HEK293 (cell line): ENCODE results near the gene NUAK1.

Experiments
- CTCF ChIA-PET: fragments of 350-600 bp; formaldehyde crosslinking; extraction: SDS; loops from one replicate; lab custom pipeline; 2021; ENCODE audit warnings: antibody characterized with exemption; lab: Yijun Ruan, JAX
- POLR2A ChIA-PET: fragments of 300-600 bp; formaldehyde crosslinking; extraction: SDS; loops from one replicate; lab custom pipeline; 2020; ENCODE audit warnings: antibody characterized with exemption, inconsistent platforms; lab: Yijun Ruan, JAX
- H3K27ac ChIP-seq: fragments of 200-500 bp; sonication (Bioruptor generic); 2 replicates; pipeline ENCODE4 v1.5.1; 2014; ENCODE audit warnings: low read depth, low read length, control low read depth, inconsistent platforms; ENCODE audit errors: extremely low read depth
- H3K36me3 ChIP-seq, 2 experiments: fragments of 200-500 bp in 1 of 2; sonication (Bioruptor generic) in 1 of 2; 1 replicate in 1 of 2; 2 replicates in 1 of 2; pipeline ENCODE4 v1.5.1; 2014 to 2017; ENCODE audit warnings: inconsistent platforms in 2 of 2, low read length in 2 of 2; ENCODE audit not compliant: control insufficient read depth in 2 of 2, insufficient read depth in 1 of 2
- H3K4me1 ChIP-seq: fragments of 200-500 bp; sonication (Bioruptor generic); 2 replicates; pipeline ENCODE4 v1.5.1; 2014; ENCODE audit warnings: mild to moderate bottlenecking, low read length, inconsistent platforms; ENCODE audit not compliant: control insufficient read depth, insufficient read depth
- H3K4me3 ChIP-seq: 2 replicates; pipeline ENCODE4 v1.5.1; 2011; ENCODE audit warnings: low read depth, mild to moderate bottlenecking, control low read depth, low read length, moderate library complexity
- H3K9me3 ChIP-seq: fragments of 200-500 bp; sonication (Bioruptor generic); 2 replicates; pipeline ENCODE4 v1.5.1; 2014; ENCODE audit warnings: low read depth, low read length, inconsistent platforms; ENCODE audit not compliant: control insufficient read depth, insufficient read depth
- KLF1 ChIP-seq: fragments of 450-650 bp; formaldehyde crosslinking; IDR thresholded peaks from 2 replicates; pipeline ENCODE4 v1.5.1; 2016; ENCODE audit warnings: missing biosample characterization, missing genetic modification characterization
- PRDM10 ChIP-seq: fragments of 450-650 bp; formaldehyde crosslinking; IDR thresholded peaks from 2 replicates; pipeline ENCODE4 v1.5.1; 2016; ENCODE audit warnings: missing biosample characterization, missing genetic modification characterization
- PRDM6 ChIP-seq: fragments of 450-650 bp; formaldehyde crosslinking; IDR thresholded peaks from 2 replicates; pipeline ENCODE4 v1.5.1; 2017; ENCODE audit warnings: missing biosample characterization, missing genetic modification characterization
- REST ChIP-seq: fragments of 450-650 bp; formaldehyde crosslinking; IDR thresholded peaks from 2 replicates; pipeline ENCODE4 v1.5.1; 2016; ENCODE audit warnings: missing biosample characterization, missing genetic modification characterization
- ZBTB11 ChIP-seq: fragments of 450-650 bp; formaldehyde crosslinking; conservative IDR thresholded peaks from 2 replicates; pipeline ENCODE4 v1.5.1; 2016; ENCODE audit warnings: low read depth, missing biosample characterization, missing genetic modification characterization
- ZBTB20 ChIP-seq: fragments of 450-650 bp; formaldehyde crosslinking; IDR thresholded peaks from 2 replicates; pipeline ENCODE4 v1.5.1; 2016; ENCODE audit warnings: missing biosample characterization, missing genetic modification characterization
- ZNF140 ChIP-seq: fragments of 450-650 bp; formaldehyde crosslinking; IDR thresholded peaks from 2 replicates; pipeline ENCODE4 v1.5.1; 2016; ENCODE audit warnings: missing biosample characterization, missing genetic modification characterization
- ZNF184 ChIP-seq: fragments of 450-650 bp; IDR thresholded peaks from 2 replicates; pipeline ENCODE4 v1.5.1; 2018; ENCODE audit warnings: missing biosample characterization, mild to moderate bottlenecking, missing genetic modification characterization
- ZNF335 ChIP-seq: fragments of 450-650 bp; formaldehyde crosslinking; conservative IDR thresholded peaks from 2 replicates; pipeline ENCODE4 v1.5.1; 2016; ENCODE audit warnings: missing biosample characterization, missing genetic modification characterization
- ZNF416 ChIP-seq: fragments of 450-650 bp; formaldehyde crosslinking; IDR thresholded peaks from 2 replicates; pipeline ENCODE4 v1.5.1; 2016; ENCODE audit warnings: missing biosample characterization, missing genetic modification characterization
- ZNF473 ChIP-seq: fragments of 450-650 bp; formaldehyde crosslinking; IDR thresholded peaks from 2 replicates; pipeline ENCODE4 v1.5.1; 2017; ENCODE audit warnings: missing biosample characterization, missing genetic modification characterization
- ZNF510 ChIP-seq: fragments of 450-650 bp; formaldehyde crosslinking; IDR thresholded peaks from 2 replicates; pipeline ENCODE4 v1.5.1; 2018; ENCODE audit warnings: mild to moderate bottlenecking, missing genetic modification characterization, missing biosample characterization; ENCODE audit not compliant: insufficient replicate concordance
- ZNF645 ChIP-seq: fragments of 450-650 bp; formaldehyde crosslinking; IDR thresholded peaks from 2 replicates; pipeline ENCODE4; 2016; ENCODE audit warnings: missing biosample characterization, missing genetic modification characterization

The NUAK1 gene

GRCh38 chr12:106091446-106091820 lies 47.3 kb downstream of the NUAK1 start:
- Histone ChIP-seq H3K4me3 (no peak overlapping the region), H3K36me3 (no peaks in the 10 kb centered on the region), H3K27ac (no peak overlapping the region), H3K4me1 (peaks cover 2% of the 10 kb centered on the region; the same call in 1 of the 2 replicates), H3K9me3 (no peaks in the 10 kb centered on the region)
- CTCF ChIA-PET = no interaction called here
- TF ChIP-seq REST (no peak), ZNF140 (no peak), ZNF335 (tag by site-specific recombination) (no peak), PRDM6 (no peak), KLF1 (tag by site-specific recombination) (no peak), ZBTB11 (tag by site-specific recombination) (no peak), PRDM10 (tag by site-specific recombination) (no peak), ZNF645 (tag by site-specific recombination) (no peak), ZNF416 (tag by site-specific recombination) (no peak), ZNF510 (no peak), ZBTB20 (no peak), ZNF184 (tag by site-specific recombination) (no peak), ZNF473 (no peak)
- POLR2A ChIA-PET = interaction anchor here (1.1 kb wide), 1 partner anchor 10 kb away, joined by 4 read pairs; no protein-coding TSS in a partner anchor
